HG03025 (cell line): ENCODE data around the gene DCN.
"Not testable (repeated sequence)": the region's sequence is repeated elsewhere in the genome, so short reads cannot be mapped to it uniquely, and the experiment has no call there.

Source experiments
- ATAC-seq: cut with Tn5 transposase; IDR thresholded peaks from one replicate; pipeline ENCODE4 v1.9.1; 2021; ENCODE audit warnings: mild to moderate bottlenecking, moderate library complexity; ENCODE audit not compliant: unreplicated experiment, low FRiP score

Gene DCN, protein sequence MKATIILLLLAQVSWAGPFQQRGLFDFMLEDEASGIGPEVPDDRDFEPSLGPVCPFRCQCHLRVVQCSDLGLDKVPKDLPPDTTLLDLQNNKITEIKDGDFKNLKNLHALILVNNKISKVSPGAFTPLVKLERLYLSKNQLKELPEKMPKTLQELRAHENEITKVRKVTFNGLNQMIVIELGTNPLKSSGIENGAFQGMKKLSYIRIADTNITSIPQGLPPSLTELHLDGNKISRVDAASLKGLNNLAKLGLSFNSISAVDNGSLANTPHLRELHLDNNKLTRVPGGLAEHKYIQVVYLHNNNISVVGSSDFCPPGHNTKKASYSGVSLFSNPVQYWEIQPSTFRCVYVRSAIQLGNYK

DNA sequence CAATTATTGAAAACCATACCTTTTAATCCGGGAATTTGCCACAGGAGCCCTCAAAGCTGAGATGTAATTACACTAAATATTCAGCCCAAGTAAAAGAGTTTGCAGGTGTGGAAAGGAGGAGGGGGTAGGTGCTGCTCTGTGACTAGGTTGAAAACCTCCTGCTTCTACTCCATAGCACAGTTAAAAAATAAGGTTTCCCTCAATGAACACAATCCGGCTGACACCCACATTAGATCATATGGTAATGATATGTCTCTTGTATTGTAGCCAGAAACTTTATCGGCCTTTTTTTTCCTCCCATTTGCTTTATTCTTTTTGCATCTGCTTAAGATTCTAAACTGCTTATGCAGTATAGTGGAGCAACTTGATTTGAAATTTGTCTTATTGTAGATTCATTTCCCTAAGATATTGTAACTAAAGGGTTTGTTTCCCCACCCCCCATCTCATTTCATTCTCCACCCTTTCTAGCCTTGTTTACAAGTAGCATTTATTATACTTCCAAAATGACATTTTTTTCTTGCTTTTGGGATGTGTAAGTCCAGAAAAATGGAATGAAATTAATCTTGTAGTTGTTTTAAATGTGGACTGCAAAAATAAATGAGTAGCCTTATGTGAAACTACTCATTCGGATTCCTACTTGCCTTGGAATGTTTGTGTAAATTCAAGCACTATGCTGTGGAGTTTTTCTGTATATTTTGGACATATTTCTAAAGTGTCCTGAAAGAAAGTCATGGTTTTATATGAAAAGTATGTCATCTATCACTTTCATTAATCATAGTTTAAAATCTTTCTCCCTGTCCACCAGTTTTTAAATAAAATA lies at the start of gene DCN:
DCN (minus strand) TSS at position 182 of the 820 bp plus-strand sequence. CDS start 4,265 bp downstream, outside the sequence.
- no peak for ATAC-seq

DNA sequence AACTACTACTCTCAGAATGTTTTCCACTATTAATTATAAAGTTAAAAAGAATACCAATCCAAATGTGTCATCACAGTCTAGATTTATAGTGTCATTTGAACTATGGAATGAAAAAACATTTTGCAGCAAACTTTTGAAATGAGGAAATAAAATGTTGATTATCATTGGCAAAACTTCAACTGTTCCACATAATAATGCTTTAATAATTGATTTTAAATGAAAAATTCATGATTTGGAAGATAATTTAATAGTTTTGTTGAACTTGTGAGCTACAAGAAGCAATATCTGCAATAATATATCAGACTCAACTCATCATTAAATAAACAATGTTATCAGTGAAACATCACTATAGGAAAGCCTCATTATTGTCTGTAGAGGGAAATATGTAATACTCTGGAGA lies 48.2 kb upstream of the DCN start:
- no peak for ATAC-seq

DNA sequence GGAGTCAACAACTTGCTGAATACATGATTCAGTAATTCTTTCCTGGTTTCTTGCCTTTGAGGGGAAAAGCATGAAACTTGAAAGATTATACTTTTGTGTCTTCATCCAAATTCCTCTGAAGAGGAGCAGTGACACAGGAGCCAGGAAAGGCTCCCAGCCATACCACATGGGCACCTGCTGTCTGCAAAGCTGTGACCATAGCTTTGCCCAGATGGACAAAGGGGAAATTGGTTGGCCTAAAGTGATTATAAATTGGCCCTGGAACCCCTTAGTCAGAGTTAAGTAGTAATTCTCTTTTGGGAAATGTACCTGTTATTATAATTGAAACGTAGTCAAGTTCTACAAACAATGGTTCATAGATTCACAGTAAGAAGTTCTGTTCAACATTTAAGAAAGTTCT lies 44.3 kb upstream of the DCN start:
- no peak for ATAC-seq

DNA sequence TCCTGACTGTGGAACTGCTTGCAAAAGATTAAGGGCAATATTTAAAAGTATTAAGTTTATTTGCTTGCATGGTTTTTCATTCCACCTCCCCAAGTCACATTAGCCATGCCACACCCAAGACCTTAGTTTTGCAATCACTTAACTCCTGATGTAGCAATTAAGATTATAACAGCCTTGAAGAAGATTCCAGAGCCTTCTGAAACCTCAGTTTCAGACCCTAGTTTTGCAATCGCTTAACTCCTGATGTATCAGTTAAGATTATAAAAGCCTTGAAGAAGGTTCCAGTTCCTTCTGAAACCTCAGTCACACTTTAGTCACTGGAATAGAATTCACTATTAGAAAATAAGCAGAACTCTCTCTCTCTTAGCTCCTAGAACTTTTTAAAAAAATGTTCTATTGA lies 42.7 kb upstream of the DCN start:
- ATAC-seq = no peak

DNA sequence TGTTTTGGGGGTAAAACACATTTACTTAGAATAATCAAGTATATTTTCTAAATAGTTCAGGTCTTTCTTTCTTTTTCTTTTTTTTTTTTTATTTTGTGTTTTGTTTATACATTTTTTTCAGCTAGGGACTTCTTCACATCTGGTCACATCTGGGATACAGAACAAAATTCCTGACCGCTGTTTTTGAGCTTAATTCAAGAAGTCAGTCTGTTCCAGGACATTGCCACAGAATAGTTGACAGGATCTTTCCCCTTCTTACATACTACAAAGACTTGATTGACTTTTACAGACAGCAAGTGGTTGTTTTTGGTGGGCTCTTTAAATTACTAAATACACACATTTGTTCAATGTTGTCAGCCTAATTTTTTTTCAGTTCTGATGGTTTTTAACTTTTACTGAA lies 41.8 kb upstream of the DCN start:
- ATAC-seq = no peak

DNA sequence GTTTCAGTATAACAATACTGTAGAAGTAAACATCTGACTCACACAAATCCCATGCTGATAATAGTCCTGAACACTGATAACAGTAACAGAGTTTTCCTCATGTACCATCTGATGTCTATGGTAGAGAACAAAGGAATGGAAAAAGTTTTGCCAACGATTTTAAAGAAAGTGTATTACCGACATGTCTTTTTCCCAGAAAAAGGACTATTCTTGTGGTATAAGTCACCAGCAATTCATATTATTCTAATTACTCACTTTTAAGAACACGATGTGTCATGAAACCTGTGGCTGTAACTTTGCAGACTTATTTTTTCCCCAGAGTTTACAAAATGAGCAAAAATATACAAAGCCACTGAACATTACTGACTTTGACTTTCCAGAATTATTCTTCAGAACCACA lies 40.1 kb upstream of the DCN start:
- ATAC-seq = no peak

DNA sequence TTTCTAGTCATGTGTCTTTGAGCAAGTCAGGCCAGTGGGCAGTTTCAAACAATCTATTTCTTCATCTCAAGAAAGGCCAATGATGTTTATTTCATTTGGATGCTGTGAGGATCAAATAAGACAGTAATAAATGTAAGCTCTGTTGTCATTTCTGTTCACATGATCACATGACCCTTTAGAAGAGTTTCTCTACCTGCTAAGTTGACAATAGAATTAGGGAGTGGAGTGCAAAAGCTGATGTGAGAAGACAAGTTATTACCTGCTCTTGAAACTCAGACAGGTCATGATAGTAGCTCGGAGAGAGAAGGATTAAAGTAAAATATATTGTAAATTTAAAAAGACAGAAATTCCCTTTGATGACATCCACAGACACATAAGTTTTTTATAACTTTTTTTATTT lies 37.3 kb upstream of the DCN start:
- no peak for ATAC-seq

DNA sequence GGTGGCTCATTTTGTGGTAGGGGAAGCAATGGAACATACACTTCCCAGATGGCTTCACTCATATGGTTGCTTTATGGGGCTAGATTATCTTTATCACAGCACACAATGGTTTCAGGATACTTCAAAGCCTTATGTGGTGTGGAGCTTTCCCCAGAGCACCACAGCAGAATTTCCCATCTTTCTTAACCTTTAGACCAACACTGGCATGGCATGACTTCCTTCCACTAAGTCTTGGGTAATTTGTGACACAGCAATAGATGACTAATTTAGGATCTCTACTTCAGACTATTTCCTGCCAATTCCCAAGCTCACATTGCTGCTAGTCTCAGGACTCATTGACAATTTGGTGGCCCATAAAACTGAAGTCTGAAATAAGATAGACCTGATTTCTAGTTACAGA lies 36.9 kb upstream of the DCN start:
- no peak for ATAC-seq

DNA sequence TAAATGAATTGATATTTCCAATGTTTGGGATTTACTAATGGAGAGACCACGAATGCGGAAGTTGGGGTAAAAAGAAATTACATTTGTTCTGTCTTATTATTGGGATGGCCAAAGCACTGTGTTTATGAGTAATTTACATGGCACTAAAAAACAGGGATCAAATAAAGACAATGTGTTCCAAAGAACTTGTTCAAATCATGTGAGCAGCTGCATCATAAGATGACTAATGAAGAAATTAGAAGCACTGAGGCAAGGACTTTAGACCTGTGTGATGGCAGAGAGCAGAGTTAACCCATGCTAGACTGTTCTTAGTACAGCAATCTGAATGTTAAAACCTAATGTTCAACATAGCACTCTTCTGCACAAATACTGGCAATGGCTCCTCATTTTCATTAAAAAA lies 34.3 kb upstream of the DCN start:
- ATAC-seq = no peak

DNA sequence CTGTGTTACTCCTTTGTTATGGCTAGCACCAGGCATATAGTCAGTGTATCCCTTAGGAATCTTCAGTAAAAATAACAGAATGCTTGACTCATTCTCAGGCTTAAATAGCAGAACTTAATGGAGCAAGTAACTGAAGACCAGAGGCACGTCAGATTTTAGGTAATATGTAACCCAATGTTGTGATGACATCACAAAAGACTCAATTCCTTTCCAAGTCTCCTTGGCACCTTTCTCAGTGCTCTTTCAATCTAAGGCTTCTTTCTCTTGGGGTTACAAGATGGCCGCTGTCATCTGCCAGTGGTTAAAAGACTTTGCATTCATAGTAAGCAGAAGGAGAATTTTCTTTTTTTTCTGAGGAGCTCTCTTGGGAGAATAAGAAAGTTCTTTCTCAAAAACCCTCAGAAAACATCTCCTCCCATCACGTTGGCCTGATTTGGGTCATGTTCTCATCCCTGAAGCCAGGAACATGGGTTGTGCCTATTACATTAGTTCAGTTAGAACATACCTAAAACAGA lies 33.4 kb upstream of the DCN start:
- ATAC-seq = no peak

DNA sequence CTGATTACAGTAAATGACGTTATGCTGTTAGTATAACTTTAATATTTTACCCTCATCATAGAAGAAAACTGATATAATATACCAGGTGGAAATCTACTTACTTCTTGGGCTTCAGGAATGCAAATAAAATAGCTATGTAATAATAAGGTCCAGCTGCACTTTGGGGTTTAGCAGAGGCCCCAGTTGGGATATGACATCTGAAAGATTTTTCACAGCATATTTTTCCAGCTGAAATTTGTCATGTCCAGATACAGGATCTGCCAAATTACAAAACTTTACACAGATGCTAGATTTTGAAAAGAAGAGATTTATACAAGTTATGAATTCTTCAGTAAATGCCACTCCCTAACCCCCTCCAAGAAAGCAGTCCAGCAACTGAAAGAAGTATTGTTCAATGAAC lies 29.2 kb upstream of the DCN start:
- ATAC-seq = no peak

DNA sequence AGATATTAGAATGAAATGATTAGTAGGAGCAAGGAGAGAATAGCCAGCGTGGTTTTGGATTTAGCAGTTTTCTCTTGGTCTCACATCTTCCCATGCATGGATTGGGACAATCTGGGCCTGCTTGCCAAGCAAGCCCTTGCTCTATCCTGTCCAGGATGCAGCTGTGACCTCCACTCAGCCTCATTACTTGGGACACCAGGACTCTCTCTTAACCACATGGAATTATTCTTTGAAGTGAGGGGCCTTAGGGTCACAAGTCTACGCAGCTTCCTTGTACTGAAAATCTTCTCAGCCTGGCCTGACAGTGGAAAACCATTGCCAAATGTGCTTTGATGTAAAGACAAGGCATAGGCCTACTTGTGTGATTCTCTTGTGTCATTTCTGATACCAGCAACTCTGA lies 28.0 kb upstream of the DCN start:
- ATAC-seq = no peak

DNA sequence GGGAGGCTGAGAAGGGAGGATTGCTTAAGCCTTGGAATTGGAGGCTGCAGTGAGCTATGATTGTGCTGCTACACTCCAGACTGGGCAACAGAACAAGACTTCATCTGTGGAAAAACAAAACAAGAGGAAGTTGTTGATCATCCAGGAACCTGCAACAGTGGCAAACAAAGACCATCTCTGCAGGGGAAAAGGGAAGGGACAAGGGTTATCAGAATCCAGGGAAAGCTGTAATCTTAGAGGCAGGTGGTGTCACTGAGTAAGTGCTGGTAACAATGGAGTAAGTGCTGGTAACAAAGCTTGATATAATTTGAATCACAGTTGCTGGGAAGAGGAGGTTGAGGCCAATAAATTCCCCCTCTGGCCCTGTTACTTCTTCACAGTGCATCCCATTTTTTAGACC lies 27.5 kb upstream of the DCN start:
- ATAC-seq = no peak

DNA sequence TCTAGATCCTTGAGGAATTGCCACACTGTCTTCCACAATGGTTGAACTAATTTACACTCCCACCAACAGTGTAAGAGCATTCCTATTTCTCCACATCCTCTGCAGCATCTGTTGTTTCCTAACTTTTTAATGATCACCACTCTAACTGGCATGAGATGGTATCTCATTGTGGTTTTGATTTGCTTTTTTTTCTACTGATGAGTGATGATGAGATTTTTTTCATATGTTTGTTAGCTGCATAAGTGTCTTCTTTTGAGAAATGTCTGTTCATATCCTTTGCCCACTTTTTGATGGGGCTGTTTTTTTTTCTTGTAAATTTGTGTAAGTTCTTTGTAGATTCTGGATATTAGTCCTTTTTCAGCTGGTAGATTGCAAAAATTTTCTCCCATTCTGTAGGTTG lies 24.7 kb upstream of the DCN start:
- ATAC-seq = not testable (repeated sequence)

DNA sequence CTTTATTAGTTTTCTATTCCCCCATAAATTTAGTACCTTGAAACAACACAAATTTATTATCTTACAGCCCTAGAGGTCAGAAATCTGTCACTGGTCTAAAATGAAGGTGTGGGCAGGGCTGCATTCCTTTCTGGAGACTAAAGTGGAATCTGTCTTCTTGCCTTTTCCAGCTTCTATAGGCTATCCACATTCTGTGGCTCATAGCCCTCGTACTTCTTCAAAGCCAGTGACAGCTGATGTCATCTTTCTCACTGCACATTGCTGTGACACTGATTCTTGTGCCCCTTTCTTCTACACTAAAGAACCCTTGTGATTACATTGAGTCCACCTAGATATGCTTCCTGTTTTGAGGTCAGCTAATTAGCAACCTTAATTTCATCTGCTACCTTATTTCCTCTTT lies 23.2 kb upstream of the DCN start:
- ATAC-seq = no peak

DNA sequence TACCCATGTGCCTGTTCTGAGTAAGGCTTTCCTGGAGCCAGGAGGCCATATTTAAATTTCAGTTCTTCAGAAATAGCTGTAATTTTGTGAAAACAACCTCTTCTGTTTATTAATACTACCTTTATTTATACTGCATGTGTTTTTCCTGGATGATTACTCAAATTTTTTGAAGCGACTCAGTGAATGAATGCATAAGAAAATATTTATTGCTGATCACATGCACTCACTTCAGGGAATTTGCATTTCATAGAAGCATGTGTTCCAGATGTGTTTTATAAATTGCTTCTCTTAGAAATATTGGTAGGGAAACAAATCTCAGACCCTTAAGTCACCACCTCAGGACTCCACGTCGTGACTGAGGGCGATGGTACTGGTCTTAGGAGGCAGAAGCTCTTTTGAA lies 21.8 kb upstream of the DCN start:
- ATAC-seq = no peak

DNA sequence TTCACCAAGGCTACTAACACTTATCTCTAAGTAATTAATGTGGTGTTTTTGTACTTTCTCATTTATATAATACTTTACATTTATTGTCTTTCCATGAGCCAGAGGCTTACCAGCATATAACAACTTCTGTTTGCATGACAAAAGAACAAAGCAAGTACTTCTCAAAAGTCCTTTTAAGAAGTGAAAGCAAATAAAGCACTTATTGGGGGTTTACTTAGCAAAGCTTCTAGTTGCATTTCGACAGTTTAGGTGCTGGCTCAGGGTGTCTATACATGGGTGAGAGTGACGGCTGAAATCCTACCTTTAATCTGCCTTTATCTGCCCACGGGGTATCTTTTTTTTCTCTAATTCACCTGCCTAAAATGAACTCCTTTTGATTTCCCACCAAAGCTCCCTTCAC lies 21.0 kb upstream of the DCN start:
- ATAC-seq = no peak

DNA sequence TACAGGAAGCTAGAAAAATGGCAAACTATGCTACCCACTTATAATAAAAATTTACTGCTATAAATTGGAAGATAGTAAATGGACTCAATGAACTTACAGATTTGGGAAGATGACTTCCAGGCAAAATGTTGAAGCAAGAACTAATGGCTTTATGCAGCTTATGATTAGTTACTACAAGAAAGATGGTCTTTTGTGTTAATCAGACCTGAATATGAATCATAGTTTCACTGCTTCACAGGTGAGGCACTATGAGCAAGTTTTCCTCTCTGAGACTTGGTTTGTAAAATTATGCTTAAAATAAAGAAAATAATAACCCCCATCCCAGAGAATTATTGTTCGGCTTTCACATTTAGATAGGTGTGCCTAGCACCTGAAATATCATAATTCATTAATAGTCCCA lies 19.8 kb upstream of the DCN start:
- ATAC-seq = no peak

DNA sequence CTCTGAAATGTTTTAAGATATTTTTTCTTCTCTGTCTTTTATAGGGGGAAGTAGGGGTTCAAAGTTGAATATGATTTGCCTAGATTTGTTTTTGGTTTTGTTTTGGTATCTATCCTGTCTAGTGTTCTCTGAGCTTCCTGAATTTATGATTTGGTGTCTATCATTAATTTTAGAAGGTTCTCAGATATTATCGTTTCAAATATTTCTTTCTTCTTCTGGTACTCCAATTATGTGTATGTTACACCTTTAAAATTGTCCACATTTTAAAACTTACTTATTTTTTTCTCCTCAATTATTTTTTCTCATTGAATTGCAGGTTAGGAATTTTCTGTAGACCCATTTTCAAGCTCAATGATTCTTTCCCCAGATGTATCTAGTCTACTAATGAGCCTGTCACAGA lies 13.8 kb upstream of the DCN start:
- ATAC-seq = no peak

DNA sequence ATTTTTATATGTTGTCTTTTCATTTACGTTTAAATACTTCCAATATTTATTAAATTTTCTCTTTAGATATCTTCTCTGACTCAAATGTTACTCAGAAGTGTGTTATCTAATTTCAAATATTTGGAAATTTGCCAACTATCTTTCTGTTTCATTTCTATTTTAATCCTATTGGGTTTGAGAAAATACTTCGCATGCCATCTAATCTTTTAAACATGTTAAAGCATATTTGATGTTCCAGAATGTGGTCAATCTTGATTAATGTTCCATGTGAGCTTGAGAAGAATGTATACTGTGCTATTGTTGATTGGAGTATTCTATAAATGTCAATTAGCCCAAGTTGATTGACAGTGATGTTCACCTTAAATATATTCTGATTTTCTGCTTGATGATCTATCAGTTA lies 11.9 kb upstream of the DCN start:
- ATAC-seq = no peak

DNA sequence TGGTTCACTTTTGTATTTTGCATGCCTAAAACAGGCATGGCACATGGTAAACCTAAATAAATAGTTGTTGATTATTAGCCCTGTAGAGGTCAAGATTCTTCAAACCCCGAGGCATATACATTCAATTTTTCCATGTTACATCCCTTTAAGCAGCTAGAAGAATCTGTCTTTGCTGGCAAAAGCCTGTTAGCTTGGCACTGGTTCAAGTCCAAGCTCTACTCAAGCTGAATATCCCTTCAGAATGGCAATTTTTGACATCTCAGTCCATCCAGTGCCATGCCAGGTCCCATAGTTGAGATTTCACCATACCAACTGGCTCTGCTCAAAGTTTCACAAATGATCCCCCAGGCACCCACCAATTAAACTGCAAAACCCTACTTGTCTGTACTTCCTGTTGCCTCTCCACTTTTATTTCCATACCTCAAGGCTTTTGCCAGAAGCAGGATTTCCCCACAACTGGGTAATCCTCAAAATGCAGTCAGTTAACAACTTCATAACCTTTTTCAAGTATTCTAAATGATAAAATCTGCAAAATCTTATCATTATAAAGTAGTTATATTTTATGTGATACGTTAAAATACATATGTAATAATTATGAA lies 9.0 kb upstream of the DCN start:
- ATAC-seq = no peak
